GM18499 (cell line): ENCODE results near the gene RASIP1.
"Not testable (repeated sequence)": the region's sequence is repeated elsewhere in the genome, so short reads cannot be mapped to it uniquely, and the experiment has no call there.

ENCODE experiments used
- ATAC-seq: cut with Tn5 transposase; IDR thresholded peaks from one replicate; pipeline ENCODE4 v1.9.1; 2021; ENCODE audit warnings: moderate number of reproducible peaks; ENCODE audit not compliant: insufficient read depth, unreplicated experiment

RASIP1 gene

DNA sequence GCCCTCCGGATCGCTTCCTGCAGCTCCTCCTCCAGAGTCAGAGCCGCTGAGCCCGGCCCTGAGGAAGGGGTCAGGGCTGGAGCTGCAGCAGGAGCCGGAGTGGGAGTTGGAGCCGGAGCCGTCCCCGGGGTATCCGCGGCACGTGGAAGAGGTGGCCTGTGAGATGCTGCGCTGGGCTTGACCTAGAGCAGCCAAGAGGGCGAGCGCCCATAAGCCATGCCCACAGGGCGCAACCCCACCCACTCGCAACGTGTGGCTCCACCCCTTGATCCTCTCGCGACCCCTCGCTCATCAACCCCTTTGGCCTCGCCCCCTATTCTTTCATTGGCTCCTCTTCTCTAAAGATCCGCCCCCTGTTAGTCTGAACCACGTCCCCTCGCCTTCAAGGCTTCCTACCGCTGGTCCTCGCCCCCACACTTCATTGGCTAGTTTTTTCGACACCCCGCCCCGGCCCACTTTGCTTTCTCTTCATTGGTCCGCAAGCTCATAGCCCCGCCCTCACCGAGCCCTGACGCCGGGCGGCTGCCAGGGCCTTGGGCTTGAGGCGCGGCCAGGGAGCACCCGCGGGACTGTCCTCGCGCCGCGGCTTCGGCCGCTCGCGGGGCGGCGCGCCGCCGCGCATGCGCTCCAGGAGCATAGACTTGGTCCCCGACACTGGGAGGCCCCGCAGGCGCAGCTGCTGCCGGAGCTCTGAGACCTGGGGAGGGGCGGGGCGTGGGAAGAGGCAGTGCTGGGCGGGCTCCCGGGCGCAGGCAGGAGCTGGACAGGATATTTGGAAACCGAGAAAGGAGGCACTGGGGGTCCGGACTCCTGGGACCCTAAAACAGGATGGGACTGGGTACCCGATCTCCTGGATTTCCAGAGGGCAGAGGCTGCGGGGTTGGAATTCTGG, 26.3 kb downstream of the RASIP1 start:
- peak; percentile 65 for ATAC-seq

DNA sequence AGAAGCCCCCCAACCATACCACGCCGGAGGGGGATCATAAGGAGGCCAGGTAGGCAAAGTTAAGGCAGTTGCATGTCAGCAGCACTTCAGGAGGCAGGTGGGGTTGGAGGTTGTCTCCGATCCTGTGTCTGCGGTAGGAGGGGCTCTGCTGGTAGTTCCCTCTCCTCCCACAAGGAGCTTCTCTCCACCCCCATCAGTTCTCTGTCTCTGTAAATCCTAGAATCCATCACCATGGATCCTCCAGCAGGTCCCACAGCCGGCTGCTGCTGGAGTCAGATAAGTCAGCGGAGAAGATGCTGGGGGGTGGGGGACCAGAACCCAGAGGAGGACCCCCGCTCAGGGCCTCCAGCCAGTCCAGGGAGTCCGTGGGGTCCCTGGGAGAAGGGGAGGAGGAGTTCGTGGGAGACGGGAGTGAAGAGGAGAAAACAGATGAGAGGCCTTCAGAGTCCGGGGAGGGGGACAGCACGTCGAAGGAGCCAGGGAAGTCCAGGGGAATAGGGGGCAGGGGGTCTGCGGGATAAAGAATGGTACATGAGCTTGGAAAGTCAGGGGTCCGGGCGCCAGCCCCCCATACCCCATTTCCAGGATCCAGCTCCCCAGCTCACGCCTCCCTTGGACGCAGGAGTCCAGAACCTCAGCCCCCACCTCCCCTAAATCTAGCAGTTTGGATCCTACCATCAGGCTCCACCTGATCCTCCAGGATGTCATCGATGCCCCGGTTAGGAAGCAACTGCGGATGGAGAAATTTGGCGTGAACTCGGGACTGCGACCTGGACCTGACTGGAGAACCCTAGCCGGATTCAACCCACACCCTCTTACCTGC, 27.2 kb downstream of the RASIP1 start:
- no peak for ATAC-seq

DNA sequence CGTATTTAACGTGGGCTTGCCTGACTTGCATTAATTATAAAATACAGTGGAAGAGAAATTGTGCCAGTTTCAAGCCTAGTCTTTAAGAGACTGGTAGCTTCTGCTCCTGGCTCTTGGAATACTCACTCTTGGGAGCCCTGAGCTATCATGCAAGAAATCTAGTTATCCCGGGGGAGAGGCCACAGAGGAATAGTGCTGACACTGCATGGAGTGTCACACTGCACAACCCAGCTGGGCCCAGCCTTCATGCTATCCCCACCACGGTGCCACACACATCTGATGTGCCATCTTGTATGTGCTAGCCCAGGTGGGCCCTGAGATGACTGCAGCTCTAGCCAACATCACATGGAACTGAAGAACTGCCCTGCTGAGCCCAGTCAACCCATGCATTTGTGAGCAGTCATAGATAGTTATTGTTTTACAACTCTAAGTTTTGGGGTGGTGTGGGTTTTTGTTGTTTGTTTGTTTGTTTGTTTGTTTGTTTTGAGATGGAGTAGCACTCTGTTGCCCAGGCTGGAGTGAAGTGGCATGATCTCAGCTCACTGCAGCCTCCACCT, 29.2 kb downstream of the RASIP1 start:
- no peak for ATAC-seq

DNA sequence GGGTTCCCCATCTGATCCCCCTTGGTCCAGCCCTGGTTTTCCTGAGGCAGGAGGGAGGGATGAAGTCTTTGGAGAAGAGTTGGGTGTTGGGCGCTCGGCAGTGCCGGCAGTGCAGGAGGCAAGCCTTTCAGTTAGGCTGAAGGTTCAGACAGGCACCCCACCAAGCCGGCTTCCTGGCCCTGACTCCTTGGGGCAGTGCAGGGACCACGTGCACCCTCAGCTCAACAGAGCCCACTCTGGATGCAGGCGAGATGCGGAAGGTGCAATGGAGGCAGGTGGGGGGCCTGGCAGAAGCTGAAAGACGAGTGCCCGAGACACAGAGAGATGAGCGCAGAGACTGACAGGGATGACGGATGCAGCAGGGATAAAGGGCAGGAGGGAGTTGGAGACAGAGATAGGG, 31.9 kb downstream of the RASIP1 start:
- no peak for ATAC-seq

DNA sequence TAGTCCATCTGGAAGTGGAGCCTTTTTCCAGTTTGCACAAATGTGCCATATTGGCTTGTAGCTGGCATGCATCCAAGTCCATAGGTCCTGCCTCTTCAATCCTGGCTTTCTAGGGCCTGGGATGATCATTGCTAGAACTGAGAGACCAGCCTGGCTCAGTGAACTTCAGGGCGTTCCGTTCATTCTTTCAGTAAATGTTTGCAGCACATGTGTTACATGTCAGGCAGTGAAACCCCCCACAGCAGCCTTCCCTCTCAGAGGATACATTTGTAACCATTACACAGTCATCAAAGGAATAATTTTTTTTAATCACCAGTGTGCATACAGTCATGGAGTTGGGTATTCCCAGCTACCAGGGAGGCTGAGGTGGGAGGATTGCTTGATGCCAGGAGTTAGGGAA, 35.0 kb downstream of the RASIP1 start:
- ATAC-seq = no peak

DNA sequence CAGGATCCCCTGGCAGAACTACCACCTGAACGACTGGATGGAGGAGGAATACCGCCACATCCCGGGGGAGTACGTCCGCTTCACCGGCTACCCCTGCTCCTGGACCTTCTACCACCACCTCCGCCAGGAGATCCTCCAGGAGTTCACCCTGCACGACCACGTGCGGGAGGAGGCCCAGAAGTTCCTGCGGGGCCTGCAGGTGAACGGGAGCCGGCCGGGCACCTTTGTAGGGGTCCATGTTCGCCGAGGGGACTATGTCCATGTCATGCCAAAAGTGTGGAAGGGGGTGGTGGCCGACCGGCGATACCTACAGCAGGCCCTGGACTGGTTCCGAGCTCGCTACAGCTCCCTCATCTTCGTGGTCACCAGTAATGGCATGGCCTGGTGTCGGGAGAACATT, 37.1 kb downstream of the RASIP1 start:
- ATAC-seq = no peak

DNA sequence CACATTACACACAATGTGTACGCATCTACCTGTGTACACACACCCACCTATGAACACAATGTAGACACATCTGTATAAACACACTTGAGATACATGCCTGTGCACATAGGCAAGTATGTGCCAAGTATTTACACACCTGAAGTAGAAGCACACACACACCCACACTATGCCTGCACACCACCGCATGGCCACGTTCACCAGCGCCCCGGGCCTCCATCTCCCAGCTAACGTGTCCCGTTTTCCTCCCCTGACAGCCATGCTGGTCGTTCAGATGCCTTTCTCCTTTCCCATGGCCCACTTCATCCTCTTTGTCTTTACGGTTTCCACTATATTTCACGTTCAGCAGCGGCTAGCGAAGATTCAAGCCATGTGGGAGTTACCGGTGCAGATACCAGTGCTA, 37.7 kb downstream of the RASIP1 start:
- no peak for ATAC-seq

DNA sequence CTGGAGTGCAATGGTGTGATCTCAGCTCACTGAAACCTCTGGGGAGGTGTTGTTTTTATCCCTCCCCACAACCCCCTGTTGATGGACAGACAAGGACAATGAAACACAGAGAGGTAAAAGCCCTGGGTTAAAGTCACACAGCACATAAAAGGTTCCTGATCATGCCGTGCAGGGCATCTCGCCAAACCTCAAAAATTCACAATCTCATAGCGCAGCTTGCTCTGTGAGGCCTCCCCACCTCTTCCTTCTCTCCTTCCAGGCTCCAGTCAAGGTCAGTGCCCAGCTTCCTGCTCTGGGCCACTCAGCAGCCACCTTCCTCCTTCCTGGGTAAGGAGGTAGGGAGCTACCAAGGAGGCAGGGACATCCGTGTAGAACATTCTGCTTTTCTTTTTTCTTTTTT, 42.4 kb downstream of the RASIP1 start:
- no peak for ATAC-seq

DNA sequence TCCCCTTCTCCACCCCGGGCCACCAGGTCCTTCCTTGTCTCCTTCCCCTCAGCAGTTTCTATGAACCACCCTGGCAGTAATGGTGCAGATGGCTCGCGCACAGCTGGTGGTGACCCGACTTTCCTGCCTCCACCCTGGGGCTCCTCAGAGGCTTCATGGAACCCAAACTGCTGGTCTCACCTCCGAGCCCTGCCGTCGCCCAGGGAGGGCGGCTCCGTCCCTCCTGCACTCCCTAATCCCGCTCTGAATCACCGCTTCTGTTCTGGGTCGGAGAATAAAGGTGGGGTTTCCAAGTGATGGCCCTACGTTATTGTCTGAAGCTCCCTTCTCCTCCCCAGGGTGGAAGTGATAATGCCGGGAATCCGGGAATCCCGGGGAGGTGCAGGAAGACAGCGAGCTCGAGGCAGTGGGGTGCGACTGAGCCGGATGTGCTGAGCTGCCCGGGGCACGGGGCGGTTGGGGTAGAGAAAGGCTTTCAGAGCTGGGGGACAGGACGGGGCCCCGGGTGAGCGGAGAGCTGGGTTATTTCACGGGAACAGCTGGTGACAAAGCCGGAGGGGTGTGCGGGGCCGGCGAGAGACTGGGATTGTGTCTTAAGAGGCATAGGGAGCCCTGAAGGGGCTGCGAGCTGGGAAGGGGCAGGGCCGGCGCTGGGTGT, 43.9 kb downstream of the RASIP1 start:
- ATAC-seq = no peak

DNA sequence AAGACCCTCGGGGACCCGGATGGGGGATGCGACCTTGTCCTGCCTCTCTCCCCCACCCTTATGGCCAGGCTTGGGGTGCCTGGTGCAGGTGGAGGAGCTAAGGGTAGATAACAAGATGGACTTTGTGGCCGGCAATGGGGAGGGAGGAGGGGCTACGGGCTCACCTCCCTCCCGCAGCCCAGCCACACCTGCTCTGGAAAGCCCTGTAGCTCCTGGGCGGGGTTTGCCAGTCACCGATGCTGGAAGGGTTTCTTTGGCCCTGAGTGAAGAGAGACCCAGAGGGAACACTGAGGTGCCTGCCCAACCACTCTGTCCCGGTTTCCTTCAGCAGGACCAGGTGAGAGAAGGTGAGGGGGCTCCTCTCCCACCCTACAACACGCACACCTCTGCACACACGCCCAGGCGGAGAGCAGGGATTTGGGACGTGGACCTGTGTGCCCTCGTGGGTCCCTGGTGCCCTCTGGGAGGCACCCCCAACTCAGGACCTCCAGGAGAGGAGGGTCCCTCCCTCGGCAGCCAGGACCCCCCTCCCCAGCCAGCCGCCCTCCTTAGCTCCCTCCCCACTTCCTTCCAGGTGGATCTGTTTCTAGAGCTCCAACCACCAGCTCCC, 44.6 kb downstream of the RASIP1 start, which contains the start of gene FUT2:
Gene FUT2, plus strand, starts transcription at position 229 of the 610 bp plus-strand sequence. CDS start 6,986 bp downstream, outside the sequence.
- no peak for ATAC-seq

DNA sequence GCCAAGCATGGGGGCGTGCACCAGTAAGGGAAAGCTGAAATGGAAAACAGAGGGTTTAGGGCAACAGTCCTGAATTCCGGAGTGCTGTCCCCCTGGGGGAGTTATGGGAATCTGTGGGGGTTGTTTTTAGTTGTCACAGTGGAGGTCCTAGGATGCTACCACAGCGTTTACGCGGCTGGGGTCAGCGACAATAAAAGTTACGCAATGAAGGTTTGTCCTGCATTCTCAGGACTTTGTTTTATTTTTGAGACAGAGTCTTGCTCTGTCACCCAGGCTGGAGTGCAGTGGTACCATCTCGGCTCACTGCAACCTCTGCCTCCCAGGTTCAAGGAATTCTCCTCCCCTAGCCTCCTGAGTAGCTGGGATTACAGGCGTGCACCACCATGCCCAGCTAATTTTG, 46.8 kb downstream of the RASIP1 start:
- ATAC-seq = not testable (repeated sequence)

DNA sequence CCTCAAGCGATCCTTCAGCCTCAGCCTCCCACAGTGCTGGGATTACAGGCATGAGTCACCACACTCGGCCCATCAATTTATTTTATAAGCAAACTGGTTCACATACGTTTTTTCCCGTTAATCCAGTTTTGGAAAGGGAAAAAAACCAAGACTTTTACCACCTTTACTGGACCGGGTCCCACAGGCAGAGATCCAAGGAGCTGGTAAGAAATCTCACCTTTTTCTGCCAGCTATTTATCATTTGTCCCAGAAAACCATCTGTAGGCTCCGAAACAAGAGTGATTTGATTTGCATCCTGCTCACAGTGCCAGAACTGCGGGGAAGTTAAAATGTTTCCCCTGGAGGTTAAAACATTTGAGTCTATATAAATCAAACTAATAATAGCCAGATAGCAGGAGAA, 51.0 kb downstream of the RASIP1 start:
- ATAC-seq = no peak

DNA sequence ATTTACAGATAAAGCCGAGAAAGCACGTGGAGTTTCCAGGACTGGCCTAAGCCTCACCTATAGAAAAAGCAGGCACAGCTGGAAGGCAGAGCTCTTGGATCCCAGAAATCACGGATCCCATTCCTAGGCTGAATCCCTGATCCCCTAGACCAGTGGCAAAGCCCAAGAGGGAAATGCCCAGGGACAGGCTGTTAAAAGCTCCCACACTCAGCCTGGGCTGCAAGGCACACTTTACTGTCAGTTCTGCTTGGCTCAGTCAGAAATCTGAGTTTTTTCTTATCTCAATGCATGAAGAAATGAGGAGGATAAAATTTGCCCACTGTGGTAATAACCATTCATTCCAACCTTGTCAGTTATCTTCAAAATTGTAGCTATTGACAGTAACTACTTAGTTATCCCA, 52.6 kb downstream of the RASIP1 start:
- ATAC-seq = no peak

DNA sequence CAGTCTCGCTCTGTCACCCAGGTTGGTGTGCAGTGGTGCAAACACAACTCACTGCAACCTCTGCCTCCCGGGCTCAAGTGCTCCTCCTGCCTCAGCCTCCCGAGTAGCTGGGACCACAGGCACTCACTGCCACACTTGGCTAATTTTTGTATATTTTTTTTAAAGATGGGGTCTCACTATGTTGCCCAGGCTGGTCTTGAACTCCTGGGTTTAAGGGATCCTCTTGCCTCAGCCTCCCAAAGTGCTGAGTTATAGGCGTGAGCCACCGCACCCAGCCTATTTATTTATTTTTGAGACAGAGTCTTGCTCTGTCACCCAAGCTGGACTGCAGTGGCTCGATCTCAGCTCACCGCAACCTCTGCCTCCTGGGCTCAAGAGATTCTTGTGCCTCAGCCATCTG, 53.8 kb downstream of the RASIP1 start:
- ATAC-seq = not testable (repeated sequence)

DNA sequence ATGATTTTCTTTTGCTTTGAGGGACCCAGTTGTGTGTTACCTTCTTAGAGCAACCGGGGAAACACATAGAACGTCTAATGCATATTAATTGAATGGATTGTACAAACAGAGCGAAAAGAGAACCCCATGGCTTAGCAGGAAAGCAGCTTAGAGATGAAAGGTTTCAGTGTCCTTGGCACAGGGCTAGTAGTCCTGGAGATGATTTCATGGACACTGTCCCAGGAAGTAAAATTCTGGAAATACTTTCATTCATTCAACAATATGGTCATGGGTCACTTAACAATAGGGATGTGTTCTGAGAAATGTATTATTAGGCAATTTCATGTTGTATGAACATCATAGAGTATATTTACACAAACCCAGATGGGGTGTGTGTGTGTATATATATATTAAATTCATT, 54.3 kb downstream of the RASIP1 start:
- ATAC-seq = no peak

DNA sequence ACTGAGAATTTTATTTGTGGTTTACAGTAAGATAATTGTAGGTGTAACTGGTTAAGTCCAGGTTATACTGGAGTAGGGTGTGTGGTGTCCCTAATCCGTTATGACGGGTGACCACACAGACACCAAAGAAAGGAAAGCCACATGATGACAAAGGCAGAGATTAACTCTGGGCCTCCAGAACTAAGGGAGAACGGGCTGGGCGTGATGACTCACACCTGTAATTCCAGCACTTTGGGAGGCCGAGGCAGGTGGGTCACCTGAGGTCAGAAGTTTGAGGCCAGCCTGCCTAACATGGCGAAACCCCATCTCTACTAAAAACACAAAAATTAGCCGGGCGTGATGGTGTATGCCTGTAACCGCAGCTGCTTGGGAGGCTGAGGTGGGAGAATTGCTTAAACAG, 54.8 kb downstream of the RASIP1 start:
- ATAC-seq = no peak

DNA sequence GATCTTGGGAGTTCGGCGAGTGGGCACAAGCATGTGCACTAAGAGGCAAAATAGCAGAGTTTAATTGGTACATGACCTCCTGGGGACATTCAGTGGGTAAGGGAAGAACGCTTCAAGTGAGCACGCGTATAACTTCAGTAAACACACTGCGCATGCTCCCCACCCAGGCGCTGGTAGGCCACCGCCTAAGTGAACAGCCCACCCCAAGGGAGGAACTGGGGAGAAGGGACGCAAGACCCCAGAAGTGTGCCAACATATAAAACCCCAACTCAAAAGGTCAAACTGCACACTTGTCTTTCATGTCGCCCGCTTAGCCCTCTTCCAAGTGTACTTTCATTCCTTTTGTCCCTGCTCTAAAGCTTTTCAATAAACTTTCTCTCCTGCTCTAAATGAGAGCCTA, 57.1 kb downstream of the RASIP1 start:
- ATAC-seq = no peak

DNA sequence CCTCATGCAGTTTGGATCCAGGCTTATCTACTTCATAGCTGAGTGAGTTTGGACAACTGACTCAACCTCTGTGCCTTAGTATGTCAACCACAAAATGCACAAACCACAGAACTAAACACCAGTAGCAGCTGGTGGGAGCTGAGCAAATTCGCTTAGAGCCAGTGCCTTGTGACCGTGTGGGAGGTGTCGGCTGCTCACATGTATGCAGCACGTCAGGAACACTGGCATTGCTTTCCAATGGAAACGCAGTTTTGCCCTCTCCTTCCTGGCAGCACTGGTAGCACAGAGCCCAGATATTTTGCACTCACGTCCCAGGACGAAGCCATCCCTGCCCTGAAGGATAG, 59.3 kb downstream of the RASIP1 start:
- no peak for ATAC-seq

DNA sequence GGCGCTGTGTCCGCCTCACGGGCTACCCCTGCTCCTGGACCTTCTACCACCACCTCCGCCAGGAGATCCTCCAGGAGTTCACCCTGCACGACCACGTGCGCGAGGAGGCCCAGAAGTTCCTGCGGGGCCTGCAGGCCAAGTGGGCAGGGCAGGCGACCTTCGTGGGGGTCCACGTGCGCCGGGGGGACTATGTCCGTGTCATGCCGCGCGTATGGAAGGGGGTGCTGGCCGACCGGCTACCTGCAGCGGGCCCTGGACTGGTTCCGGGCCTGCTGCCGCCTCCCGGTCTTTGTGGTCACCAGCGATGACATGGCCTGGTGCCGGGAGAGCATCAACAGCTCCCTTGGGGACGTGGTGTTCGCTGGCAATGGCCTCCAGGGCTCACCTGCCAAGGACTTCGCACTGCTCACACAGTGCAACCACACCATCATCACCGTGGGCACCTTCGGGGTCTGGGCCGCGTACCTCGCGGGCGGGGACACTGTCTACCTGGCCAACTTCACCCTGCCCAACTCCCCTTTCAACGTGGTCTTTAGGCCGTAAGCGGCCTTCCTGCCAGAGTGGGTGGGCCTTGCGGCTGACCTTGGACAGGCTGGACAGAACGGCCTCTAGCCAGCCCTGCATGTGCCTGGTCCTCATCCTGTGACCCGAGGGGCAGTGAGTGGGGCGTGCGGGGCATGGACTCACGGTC, 59.8 kb downstream of the RASIP1 start:
- ATAC-seq = no peak

DNA sequence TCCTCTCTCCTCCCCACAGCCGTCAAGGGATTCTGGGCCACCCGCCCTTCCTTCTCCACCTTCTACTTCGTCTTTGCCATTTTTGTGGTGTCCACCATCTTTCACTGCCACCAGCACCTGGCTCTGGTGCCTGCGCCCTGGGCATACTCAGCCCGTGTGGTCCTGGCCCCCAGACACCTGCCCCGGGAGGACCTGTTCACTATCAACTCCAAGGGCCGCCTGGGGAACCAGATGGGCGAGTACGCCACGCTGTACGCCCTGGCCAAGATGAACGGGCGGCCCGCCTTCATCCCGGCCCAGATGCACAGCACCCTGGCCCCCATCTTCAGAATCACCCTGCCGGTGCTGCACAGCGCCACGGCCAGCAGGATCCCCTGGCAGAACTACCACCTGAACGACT, 60.4 kb downstream of the RASIP1 start:
- ATAC-seq = not testable (repeated sequence)
